GM23248 (cell line): ENCODE results near the gene LCE1C. TPM values are rescaled to one million over a fixed set of nuclear protein-coding genes. Genes with fewer than 3 reads are reported as not detected.

Source experiments
- DNase-seq: peaks from one replicate; pipeline ENCODE4 v3.0.0-alpha.2; 2015
- H2AFZ ChIP-seq: fragments of 200-600 bp; sonication (generic); 2 replicates; pipeline ENCODE4 v1.6.1; 2016; ENCODE audit warnings: antibody characterized with exemption
- H3F3A ChIP-seq: fragments of 200-600 bp; sonication (generic); 2 replicates; pipeline ENCODE4 v1.6.1; 2016; ENCODE audit warnings: mild to moderate bottlenecking, antibody characterized with exemption, mixed run types; ENCODE audit not compliant: insufficient read depth
- H3K27ac ChIP-seq: fragments of 200-600 bp; sonication (generic); 2 replicates; pipeline ENCODE4 v1.5.1; 2016; ENCODE audit warnings: mild to moderate bottlenecking
- H3K27me3 ChIP-seq: fragments of 200-600 bp; sonication (generic); replicated peaks from 2 replicates; pipeline ENCODE4 v1.6.1; 2016; ENCODE audit warnings: mild to moderate bottlenecking; ENCODE audit not compliant: insufficient read depth
- H3K36me3 ChIP-seq: fragments of 200-600 bp; sonication (generic); 2 replicates; pipeline ENCODE4 v1.6.1; 2016; ENCODE audit warnings: low read depth, mild to moderate bottlenecking
- H3K4me1 ChIP-seq: fragments of 200-600 bp; sonication (generic); 2 replicates; pipeline ENCODE4 v1.6.1; 2016; ENCODE audit warnings: mild to moderate bottlenecking; ENCODE audit not compliant: insufficient read depth
- H3K4me2 ChIP-seq: fragments of 200-600 bp; sonication (generic); one replicate; pipeline ENCODE4 v1.6.1; 2016; ENCODE audit warnings: mild to moderate bottlenecking; ENCODE audit not compliant: unreplicated experiment
- H3K4me3 ChIP-seq: fragments of 200-600 bp; sonication (generic); 2 replicates; pipeline ENCODE4 v1.5.1; 2016; ENCODE audit warnings: mild to moderate bottlenecking
- H3K79me2 ChIP-seq: fragments of 200-600 bp; sonication (generic); 2 replicates; pipeline ENCODE4 v1.6.1; 2016; ENCODE audit warnings: mild to moderate bottlenecking; ENCODE audit not compliant: insufficient read depth
- H3K9ac ChIP-seq: fragments of 200-600 bp; sonication (generic); 2 replicates; pipeline ENCODE4 v1.6.1; 2016; ENCODE audit warnings: mild to moderate bottlenecking
- H3K9me2 ChIP-seq: fragments of 200-600 bp; sonication (generic); 2 replicates; pipeline ENCODE4 v1.6.1; 2016; ENCODE audit warnings: mixed run types, mild to moderate bottlenecking, moderate library complexity; ENCODE audit not compliant: insufficient read depth
- H3K9me3 ChIP-seq: fragments of 200-600 bp; sonication (generic); one replicate; pipeline ENCODE4 v1.6.1; 2017; ENCODE audit warnings: low read depth
- H4K20me1 ChIP-seq: fragments of 200-600 bp; sonication (generic); 2 replicates; pipeline ENCODE4 v1.6.0; 2016; ENCODE audit not compliant: insufficient read depth
- EZH2 ChIP-seq: fragments of 200-600 bp; sonication (generic); IDR thresholded peaks from 2 replicates; pipeline ENCODE4 v1.6.1; 2018; ENCODE audit warnings: antibody characterized with exemption, mild to moderate bottlenecking; ENCODE audit not compliant: insufficient read depth, poor library complexity, severe bottlenecking
- EZH2phosphoT487 ChIP-seq: fragments of 200-600 bp; sonication (generic); IDR thresholded peaks from 2 replicates; pipeline ENCODE4 v1.6.1; 2018; ENCODE audit warnings: antibody characterized with exemption, moderate library complexity, mild to moderate bottlenecking, low read depth; ENCODE audit not compliant: insufficient read depth
- WGBS, 2 experiments: methylation state at CpG; one replicate each; pipeline ENCODE4 v1.1.6; 2015 to 2017; ENCODE audit warnings: low lambda C conversion rate in 2 of 2, low coverage in 1 of 2; ENCODE audit errors: missing lambda C conversion rate in 2 of 2; 5-methylcytosine and 5-hydroxymethylcytosine counted together
- in situ Hi-C: fragments of 300-500 bp; cut with MboI; formaldehyde crosslinking; loops from 2 replicates; pipeline ENCODE4 v1.15.0; 2020
- polyA plus RNA-seq: library from polyadenylated mRNA; unstranded; fragments of >200 nt; fragmentation: Nextera tagmentation; extraction: Ambion mirVana; gene quantifications from 2 replicates; pipeline ENCODE4 v1.2.1, GENCODE V29; 2016
- total RNA-seq: library from RNA; depleted of rRNA; stranded (reverse); fragments of >200 nt; shearing (Covaris generic); gene quantifications from 2 replicates; pipeline ENCODE4 v1.2.3, GENCODE V29; 2014

LCE1C gene
- total and polyA plus RNA-seq, 2 experiments from 2014 or later: not detected

GRCh38 chr1:152783095-152783494 lies 23.4 kb downstream of the LCE1C start:
- in situ Hi-C loops: no loop called here

GRCh38 chr1:152777510-152778137 lies 28.8 kb downstream of the LCE1C start:
- Histone ChIP-seq H3K9me3 (no peaks in the 10 kb centered on the region), H3K27me3 (no peaks in the 10 kb centered on the region), H3F3A (peaks cover 7% of the 10 kb centered on the region; the same call in 1 of the 2 replicates), H3K9me2 (no peaks in the 10 kb centered on the region), H4K20me1 (no peaks in the 10 kb centered on the region), H3K4me3 (no peak overlapping the region), H2AFZ (no peak overlapping the region), H3K9ac (no peak overlapping the region), H3K4me2 (no peak overlapping the region), H3K36me3 (no peaks in the 10 kb centered on the region), H3K4me1 (peaks cover 5% of the 10 kb centered on the region; the same call in 1 of the 2 replicates), H3K79me2 (no peaks in the 10 kb centered on the region), H3K27ac (no peak overlapping the region)
- in situ Hi-C loops: no loop called here
- no peak for TF ChIP-seq EZH2phosphoT487
- no peak for TF ChIP-seq EZH2
- DNase-seq: peak; percentile 32
- 51 to 58% methylated on average over 4 of the region's 4 CpGs for WGBS, 2 experiments

More at GRCh38 chr1:152783095-152783494, 23.4 kb downstream of the LCE1C start:
- H3K9me2 ChIP-seq: no peaks in the 10 kb centered on the region
- WGBS, 2 experiments: 22 to 36% methylated on average over 2 of the region's 2 CpGs
- H3K36me3 ChIP-seq: no peaks in the 10 kb centered on the region
- H3K27me3 ChIP-seq: no peaks in the 10 kb centered on the region
- TF ChIP-seq EZH2phosphoT487 (no peak), EZH2 (no peak)
- no peak overlapping the region for H2AFZ ChIP-seq
- peaks cover 5% of the 10 kb centered on the region; the same call in 1 of the 2 replicates for H3K4me1 ChIP-seq
- H3K4me2 ChIP-seq: no peak overlapping the region
- no peak overlapping the region for H3K4me3 ChIP-seq
- no peak overlapping the region for H3K9ac ChIP-seq
- H3K79me2 ChIP-seq: no peaks in the 10 kb centered on the region
- no peaks in the 10 kb centered on the region for H4K20me1 ChIP-seq
- DNase-seq: no peak
- no peak overlapping the region for H3K27ac ChIP-seq
- no peaks in the 10 kb centered on the region for H3K9me3 ChIP-seq
- peaks cover 9% of the 10 kb centered on the region; the same call in 1 of the 2 replicates for H3F3A ChIP-seq

- H2AFZ ChIP-seq: no peak overlapping the region
- H3K4me3 ChIP-seq: no peak overlapping the region
- no peaks in the 10 kb centered on the region for H4K20me1 ChIP-seq
- H3K9ac ChIP-seq: no peak overlapping the region
- H3K4me2 ChIP-seq: no peak overlapping the region
- H3K4me1 ChIP-seq: no peaks in the 10 kb centered on the region
- no peaks in the 10 kb centered on the region for H3K9me3 ChIP-seq
- in situ Hi-C loops: no loop called here
- 48 to 50% methylated on average over 10 to 11 of the region's 11 CpGs for WGBS, 2 experiments
- H3K79me2 ChIP-seq: no peaks in the 10 kb centered on the region
- H3K27ac ChIP-seq: no peak overlapping the region
- no peaks in the 10 kb centered on the region for H3K36me3 ChIP-seq
- TF ChIP-seq EZH2: no peak
- TF ChIP-seq EZH2phosphoT487: no peak
- no peak for DNase-seq
- no peaks in the 10 kb centered on the region for H3F3A ChIP-seq
- H3K9me2 ChIP-seq: no peaks in the 10 kb centered on the region
- H3K27me3 ChIP-seq: no peaks in the 10 kb centered on the region
Measured at GRCh38 chr1:152776361-152776760, 30.1 kb downstream of the LCE1C start.

GRCh38 chr1:152774875-152775274 lies 31.6 kb downstream of the LCE1C start, which contains the start of gene LCE1F:
LCE1F (plus strand) TSS chr1:152775140; CDS start chr1:152776372, 1,232 bp downstream.
- DNase-seq: no peak
- no peak for TF ChIP-seq EZH2
- Histone ChIP-seq H3K79me2 (no peaks in the 10 kb centered on the region), H2AFZ (no peak within 1 kb of the TSS), H3K4me2 (no peak within 1 kb of the TSS), H3K4me3 (no peak within 1 kb of the TSS), H3F3A (peaks cover 4% of the 10 kb centered on the region), H3K9ac (no peak within 1 kb of the TSS), H3K36me3 (no peaks in the 10 kb centered on the region), H3K27ac (no peak within 1 kb of the TSS), H4K20me1 (no peaks in the 10 kb centered on the region), H3K4me1 (peaks cover 11% of the 10 kb centered on the region), H3K9me3 (no peaks in the 10 kb centered on the region), H3K9me2 (no peaks in the 10 kb centered on the region), H3K27me3 (no peaks in the 10 kb centered on the region)
- 19 to 33% methylated on average over 5 to 6 of the region's 6 CpGs for WGBS, 2 experiments
- in situ Hi-C loops: no loop called here

GRCh38 chr1:152770411-152770810 lies 36.0 kb downstream of the LCE1C start:
- peaks cover 18% of the 10 kb centered on the region for H3F3A ChIP-seq

More at GRCh38 chr1:152770411-152770810, 36.0 kb downstream of the LCE1C start:
- WGBS, 2 experiments: 17 to 23% methylated on average over 1 of the region's 1 CpG
- no peak overlapping the region for H3K4me3 ChIP-seq
- TF ChIP-seq EZH2phosphoT487 (no peak), EZH2 (no peak)
- H3K79me2 ChIP-seq: no peaks in the 10 kb centered on the region
- H2AFZ ChIP-seq: peak overlapping the region; percentile 2; the same call in 1 of the 2 replicates
- H3K27ac ChIP-seq: peak overlapping the region; percentile 77
- no peaks in the 10 kb centered on the region for H4K20me1 ChIP-seq
- H3K4me2 ChIP-seq: peak overlapping the region; percentile 8
- DNase-seq: peak; percentile 60
- no peaks in the 10 kb centered on the region for H3K36me3 ChIP-seq
- in situ Hi-C loops: no loop called here
- H3K9me3 ChIP-seq: no peaks in the 10 kb centered on the region
- no peaks in the 10 kb centered on the region for H3K27me3 ChIP-seq
- peaks cover 27% of the 10 kb centered on the region for H3K4me1 ChIP-seq
- no peak overlapping the region for H3K9ac ChIP-seq
- no peaks in the 10 kb centered on the region for H3K9me2 ChIP-seq
